PFSK-1 (cell line): ENCODE data around the gene PDCL2. TPM values are rescaled to one million over a fixed set of nuclear protein-coding genes. Genes with fewer than 3 reads are reported as not detected.

Experiments used
- FOXP2 ChIP-seq: optimal IDR thresholded peaks from 2 replicates; pipeline ENCODE3; 2011; ENCODE audit warnings: borderline replicate concordance, control low read depth, inconsistent platforms; ENCODE audit not compliant: insufficient read depth; ENCODE audit errors: extremely low read length, extremely low read depth
- POLR2AphosphoS5 ChIP-seq: IDR thresholded peaks from 2 replicates; pipeline ENCODE4 v1.6.1; 2012; ENCODE audit warnings: low read depth, mild to moderate bottlenecking, control low read depth, low read length, moderate library complexity
- SIN3A ChIP-seq: IDR thresholded peaks from 2 replicates; pipeline ENCODE4 v1.6.1; 2012; ENCODE audit warnings: mild to moderate bottlenecking, low read length, moderate library complexity, borderline replicate concordance; ENCODE audit not compliant: insufficient read depth
- TAF1 ChIP-seq: IDR thresholded peaks from 2 replicates; pipeline ENCODE4 v1.6.1; 2012; ENCODE audit warnings: low read length, control low read depth, borderline replicate concordance; ENCODE audit not compliant: insufficient read depth
- polyA plus RNA-seq: library from polyadenylated mRNA; unstranded; fragments of >200 nt; gene quantifications from one replicate; pipeline ENCODE4 v1.2.1, GENCODE V29; 2012; ENCODE audit warnings: low read depth, missing spikeins; ENCODE audit not compliant: insufficient read length
- TF ChIP-seq, protein P1 (sequence below), 2 experiments: IDR thresholded peaks; 2 replicates each; pipeline versions ENCODE4 v1.6.1 to v1.8.0; 2011 to 2012; ENCODE audit warnings: low read depth in 2 of 2, low read length in 2 of 2, control low read depth in 1 of 2, inconsistent platforms in 1 of 2, mild to moderate bottlenecking in 1 of 2, moderate library complexity in 1 of 2; ENCODE audit not compliant: insufficient read depth in 1 of 2

Gene PDCL2, protein sequence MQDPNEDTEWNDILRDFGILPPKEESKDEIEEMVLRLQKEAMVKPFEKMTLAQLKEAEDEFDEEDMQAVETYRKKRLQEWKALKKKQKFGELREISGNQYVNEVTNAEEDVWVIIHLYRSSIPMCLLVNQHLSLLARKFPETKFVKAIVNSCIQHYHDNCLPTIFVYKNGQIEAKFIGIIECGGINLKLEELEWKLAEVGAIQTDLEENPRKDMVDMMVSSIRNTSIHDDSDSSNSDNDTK
- polyA plus RNA-seq = not detected

DNA sequence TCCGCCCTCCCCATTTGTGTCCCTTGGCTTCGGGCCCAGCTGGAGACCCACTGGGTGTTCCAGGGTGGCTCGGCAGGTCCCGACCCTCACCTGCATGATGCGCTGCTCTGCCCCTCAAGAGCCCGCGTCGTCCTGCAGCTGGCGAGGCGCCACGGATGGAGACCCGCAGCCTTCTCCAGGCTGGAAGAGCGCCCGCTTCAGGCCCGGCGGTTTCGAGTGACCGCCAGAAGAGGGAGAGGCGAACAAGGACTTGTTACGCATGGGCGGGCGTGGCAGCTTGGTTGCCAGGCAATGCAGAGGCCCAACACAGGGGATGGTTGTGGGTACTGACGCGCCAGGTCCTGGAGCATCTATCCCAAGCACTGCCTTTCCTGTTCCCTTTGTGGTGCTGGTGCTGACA, at the start of gene PDCL2:
PDCL2 (minus strand) TSS at position 232 of the 400 bp plus-strand sequence; CDS start at position 96, 136 bp downstream.
- no peak for TF ChIP-seq TAF1
- TF ChIP-seq, protein P1, sequence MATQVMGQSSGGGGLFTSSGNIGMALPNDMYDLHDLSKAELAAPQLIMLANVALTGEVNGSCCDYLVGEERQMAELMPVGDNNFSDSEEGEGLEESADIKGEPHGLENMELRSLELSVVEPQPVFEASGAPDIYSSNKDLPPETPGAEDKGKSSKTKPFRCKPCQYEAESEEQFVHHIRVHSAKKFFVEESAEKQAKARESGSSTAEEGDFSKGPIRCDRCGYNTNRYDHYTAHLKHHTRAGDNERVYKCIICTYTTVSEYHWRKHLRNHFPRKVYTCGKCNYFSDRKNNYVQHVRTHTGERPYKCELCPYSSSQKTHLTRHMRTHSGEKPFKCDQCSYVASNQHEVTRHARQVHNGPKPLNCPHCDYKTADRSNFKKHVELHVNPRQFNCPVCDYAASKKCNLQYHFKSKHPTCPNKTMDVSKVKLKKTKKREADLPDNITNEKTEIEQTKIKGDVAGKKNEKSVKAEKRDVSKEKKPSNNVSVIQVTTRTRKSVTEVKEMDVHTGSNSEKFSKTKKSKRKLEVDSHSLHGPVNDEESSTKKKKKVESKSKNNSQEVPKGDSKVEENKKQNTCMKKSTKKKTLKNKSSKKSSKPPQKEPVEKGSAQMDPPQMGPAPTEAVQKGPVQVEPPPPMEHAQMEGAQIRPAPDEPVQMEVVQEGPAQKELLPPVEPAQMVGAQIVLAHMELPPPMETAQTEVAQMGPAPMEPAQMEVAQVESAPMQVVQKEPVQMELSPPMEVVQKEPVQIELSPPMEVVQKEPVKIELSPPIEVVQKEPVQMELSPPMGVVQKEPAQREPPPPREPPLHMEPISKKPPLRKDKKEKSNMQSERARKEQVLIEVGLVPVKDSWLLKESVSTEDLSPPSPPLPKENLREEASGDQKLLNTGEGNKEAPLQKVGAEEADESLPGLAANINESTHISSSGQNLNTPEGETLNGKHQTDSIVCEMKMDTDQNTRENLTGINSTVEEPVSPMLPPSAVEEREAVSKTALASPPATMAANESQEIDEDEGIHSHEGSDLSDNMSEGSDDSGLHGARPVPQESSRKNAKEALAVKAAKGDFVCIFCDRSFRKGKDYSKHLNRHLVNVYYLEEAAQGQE (IDR thresholded peaks at IDR 0.05; ENCODE audit: insufficient read depth in 1 of 2, low read depth in 2 of 2, low read length in 2 of 2) = no peak
- TF ChIP-seq FOXP2 = no peak
- no peak for TF ChIP-seq POLR2AphosphoS5
- TF ChIP-seq SIN3A = no peak

DNA sequence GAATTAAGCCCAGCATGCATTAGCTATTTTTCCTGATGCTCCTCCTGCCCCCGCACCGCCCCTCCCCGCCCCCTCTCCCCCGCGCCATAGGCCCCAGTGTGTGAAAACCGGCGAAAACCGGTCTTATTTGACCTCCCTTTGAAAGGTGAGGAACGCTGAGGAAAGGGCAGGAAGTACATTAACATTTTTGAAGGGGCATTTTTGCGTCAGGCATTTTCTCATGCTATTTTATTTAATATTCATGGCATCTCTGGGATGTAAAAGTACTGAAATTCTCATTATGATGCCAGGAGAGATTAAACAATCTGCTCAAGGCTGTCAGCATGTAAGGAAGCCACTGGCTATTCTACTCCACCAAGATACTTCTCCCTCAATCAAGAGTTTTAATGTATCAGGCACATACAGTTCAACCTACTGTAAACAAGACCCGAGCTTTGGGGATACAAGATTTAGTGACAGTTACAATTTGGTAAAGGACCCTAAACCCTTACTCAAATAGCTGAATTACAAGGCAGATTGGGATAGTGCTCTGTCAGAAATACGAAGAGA, 45.3 kb upstream of the PDCL2 start:
- TF ChIP-seq SIN3A = no peak
- TF ChIP-seq, protein P1 (IDR thresholded peaks at IDR 0.05; ENCODE audit: insufficient read depth in 1 of 2, low read depth in 2 of 2, low read length in 2 of 2) = no peak
- no peak for TF ChIP-seq FOXP2
- TF ChIP-seq POLR2AphosphoS5 = no peak
- no peak for TF ChIP-seq TAF1

DNA sequence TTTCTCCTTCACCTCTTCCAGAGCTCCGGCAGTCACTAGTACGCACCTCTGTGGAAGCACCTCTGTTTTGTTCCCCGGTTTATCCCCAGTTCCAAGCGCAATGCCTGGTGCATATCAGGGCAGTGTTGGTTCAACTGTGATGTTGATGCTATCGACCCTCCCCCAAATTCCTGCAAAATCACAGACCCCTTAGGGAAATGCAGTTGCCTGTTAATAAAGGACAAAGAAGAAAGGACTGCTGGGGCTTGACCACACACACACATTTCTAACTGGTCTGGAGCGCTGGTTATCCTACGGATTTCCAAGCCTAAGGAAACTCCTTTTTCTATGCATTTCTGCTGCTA, 44.6 kb upstream of the PDCL2 start:
- TF ChIP-seq FOXP2 = no peak
- TF ChIP-seq POLR2AphosphoS5 = no peak
- TF ChIP-seq, protein P1 (IDR thresholded peaks at IDR 0.05; ENCODE audit: insufficient read depth in 1 of 2, low read depth in 2 of 2, low read length in 2 of 2) = no peak
- no peak for TF ChIP-seq TAF1
- no peak for TF ChIP-seq SIN3A

DNA sequence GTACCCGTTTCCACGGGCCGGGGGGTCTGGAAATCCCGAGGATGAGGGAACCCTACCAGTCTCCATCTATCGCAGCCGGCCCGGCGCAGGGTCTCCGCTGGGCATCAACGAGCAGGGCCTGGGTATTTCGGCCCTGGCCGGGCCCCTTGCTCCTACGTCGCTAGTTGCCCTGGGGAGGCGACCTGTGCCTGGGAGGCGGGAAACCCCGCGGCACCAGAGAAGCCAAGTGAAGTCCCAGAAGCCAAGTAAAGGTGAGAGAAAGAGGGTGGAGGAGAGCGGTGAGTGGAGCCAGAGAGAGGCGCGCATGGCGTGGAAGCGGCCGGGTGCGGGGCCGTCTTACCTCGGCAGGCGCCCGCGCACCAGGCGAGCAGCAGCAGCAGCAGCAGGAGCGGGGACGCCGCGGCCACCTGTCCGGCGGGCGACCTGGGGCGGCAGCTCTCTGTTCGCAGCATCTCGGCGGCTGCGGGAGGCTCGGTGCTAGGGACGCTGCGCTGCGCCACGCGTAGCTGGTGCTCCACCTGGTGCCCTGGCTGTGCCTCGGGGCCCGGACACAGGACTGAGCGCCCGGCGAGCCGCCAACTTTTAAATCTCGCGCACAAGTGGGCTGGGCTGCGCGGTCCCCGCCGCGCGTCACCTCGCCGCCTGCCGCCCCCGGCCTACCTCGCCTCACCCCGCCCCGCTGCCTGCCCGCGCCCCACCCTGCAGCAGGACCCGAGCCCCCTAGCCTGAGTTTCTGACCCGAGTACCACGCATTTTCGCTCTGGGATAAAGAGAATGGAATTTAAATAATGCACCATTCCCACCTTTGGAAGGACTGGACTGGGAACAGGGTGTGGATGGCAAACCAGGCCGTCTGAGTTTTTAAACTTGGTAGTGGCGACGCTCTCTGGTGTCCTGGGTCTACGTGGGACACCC, 44.0 kb upstream of the PDCL2 start, which contains the start of gene NMU:
NMU (minus strand) TSS at position 558 of the 915 bp plus-strand sequence; CDS start at position 452, 106 bp downstream.
- TF ChIP-seq SIN3A (no peak), FOXP2 (no peak), POLR2AphosphoS5 (no peak), TAF1 (no peak)
- TF ChIP-seq, protein P1 (IDR thresholded peaks at IDR 0.05; ENCODE audit: insufficient read depth in 1 of 2, low read depth in 2 of 2, low read length in 2 of 2) = no peak
